HG03103 (cell line): ENCODE results near the gene MEGF11.
"Not testable (repeated sequence)": the region's sequence is repeated elsewhere in the genome, so short reads cannot be mapped to it uniquely, and the experiment has no call there.

Source experiments
- ATAC-seq: cut with Tn5 transposase; IDR thresholded peaks from one replicate; pipeline ENCODE4 v1.9.1; 2021; ENCODE audit warnings: low read depth; ENCODE audit not compliant: unreplicated experiment

The MEGF11 gene

GRCh38 chr15:66019826-66020398 is 233.6 kb downstream of the MEGF11 start:
- no peak for ATAC-seq

- ATAC-seq: no peak
Observed at GRCh38 chr15:66019368-66019767, 234.2 kb downstream of the MEGF11 start.

- ATAC-seq: no peak
Observed at GRCh38 chr15:66018488-66018797, 235.1 kb downstream of the MEGF11 start.

- ATAC-seq: no peak
Observed at GRCh38 chr15:66017792-66018487, 235.6 kb downstream of the MEGF11 start.

- ATAC-seq: no peak
Observed at GRCh38 chr15:66017000-66017399, 236.6 kb downstream of the MEGF11 start.

GRCh38 chr15:66016199-66016598 is 237.4 kb downstream of the MEGF11 start:
- no peak for ATAC-seq

GRCh38 chr15:66014635-66015182 is 238.8 kb downstream of the MEGF11 start:
- no peak for ATAC-seq

- no peak for ATAC-seq
Observed at GRCh38 chr15:66014022-66014421, 239.5 kb downstream of the MEGF11 start.

GRCh38 chr15:66008940-66009562 is 244.5 kb downstream of the MEGF11 start:
- ATAC-seq: no peak

- ATAC-seq: no peak
Observed at GRCh38 chr15:66007663-66008262, 245.8 kb downstream of the MEGF11 start.

- no peak for ATAC-seq
Observed at GRCh38 chr15:66006986-66007385, 246.6 kb downstream of the MEGF11 start.

GRCh38 chr15:66004618-66005262 is 248.8 kb downstream of the MEGF11 start:
- no peak for ATAC-seq

GRCh38 chr15:66003129-66003528 is 250.4 kb downstream of the MEGF11 start:
- ATAC-seq: not testable (repeated sequence)

GRCh38 chr15:66001717-66002426 is 251.7 kb downstream of the MEGF11 start:
- ATAC-seq: no peak

- ATAC-seq: no peak
Observed at GRCh38 chr15:66001042-66001441, 252.5 kb downstream of the MEGF11 start.

- no peak for ATAC-seq
Observed at GRCh38 chr15:65998486-65998885, 255.1 kb downstream of the MEGF11 start.

GRCh38 chr15:65996901-65997300 is 256.6 kb downstream of the MEGF11 start:
- no peak for ATAC-seq

- no peak for ATAC-seq
Observed at GRCh38 chr15:65994832-65995231, 258.7 kb downstream of the MEGF11 start.

GRCh38 chr15:65993762-65994161 is 259.8 kb downstream of the MEGF11 start:
- no peak for ATAC-seq

GRCh38 chr15:65993236-65993635 is 260.3 kb downstream of the MEGF11 start:
- no peak for ATAC-seq
